Liver (tissue), 9 donors: Measurements from ENCODE around the gene ARTN. TPM values are rescaled to one million over a fixed set of nuclear protein-coding genes. Genes with fewer than 3 reads are reported as not detected.

Experiments used
- DNase-seq: peaks from one replicate; pipeline ENCODE4 v3.0.0-alpha.2; 2017; ENCODE audit warnings: low spot score
- H3K27ac ChIP-seq, 2 donors: one replicate each; pipeline ENCODE4 v1.7.0; 2013; ENCODE audit warnings: inconsistent platforms in 2 of 2, low read length in 2 of 2, control low read depth in 1 of 2, low read depth in 1 of 2, mild to moderate bottlenecking in 1 of 2
- H3K27me3 ChIP-seq, 4 donors: one replicate each; pipeline versions ENCODE4 v1.6.1 to v1.7.0; 2013; ENCODE audit warnings: low read length in 3 of 4, inconsistent platforms in 1 of 4, mild to moderate bottlenecking in 1 of 4, moderate library complexity in 1 of 4; ENCODE audit not compliant: control insufficient read depth in 4 of 4, insufficient read depth in 4 of 4
- H3K36me3 ChIP-seq, 4 donors: one replicate each; pipeline versions ENCODE4 v1.6.1 to v1.7.0; 2013; ENCODE audit warnings: low read length in 3 of 4, mild to moderate bottlenecking in 3 of 4, low read depth in 1 of 4, moderate library complexity in 1 of 4; ENCODE audit not compliant: control insufficient read depth in 4 of 4, insufficient read depth in 3 of 4
- H3K4me1 ChIP-seq, 4 donors: one replicate each; pipeline versions ENCODE4 v1.6.1 to v1.7.0; 2013; ENCODE audit warnings: low read length in 3 of 4, mild to moderate bottlenecking in 3 of 4, moderate library complexity in 1 of 4; ENCODE audit not compliant: control insufficient read depth in 4 of 4, insufficient read depth in 4 of 4
- H3K4me3 ChIP-seq, 3 donors: one replicate each; pipeline versions ENCODE4 v1.6.1 to v1.7.0; 2013; ENCODE audit warnings: low read length in 3 of 3, control low read depth in 1 of 3, low read depth in 1 of 3, mild to moderate bottlenecking in 1 of 3
- H3K9ac ChIP-seq, 2 donors: one replicate each; pipeline ENCODE4 v1.7.0; 2013; ENCODE audit warnings: low read length in 2 of 2, mild to moderate bottlenecking in 2 of 2, moderate library complexity in 2 of 2, control low read depth in 1 of 2, low read depth in 1 of 2
- H3K9me3 ChIP-seq, 4 donors: one replicate each; pipeline versions ENCODE4 v1.6.1 to v1.7.0; 2013; ENCODE audit warnings: low read length in 3 of 4; ENCODE audit not compliant: control insufficient read depth in 4 of 4
- ATF3 ChIP-seq: IDR thresholded peaks from 2 replicates; pipeline ENCODE4 v1.6.1; 2016; ENCODE audit warnings: antibody characterized with exemption
- CTCF ChIP-seq: fragments of 150-350 bp; IDR thresholded peaks from 2 replicates; pipeline ENCODE4 v1.5.1; 2017; ENCODE audit warnings: improper control_type of control experiment, low read depth, low read length; ENCODE audit not compliant: missing input control
- EGR1 ChIP-seq, 2 donors: IDR thresholded peaks; 2 replicates each; pipeline ENCODE4 v1.6.1; 2016 to 2018; ENCODE audit warnings: antibody characterized with exemption in 2 of 2, low read depth in 2 of 2
- FOXA1 ChIP-seq: IDR thresholded peaks from 2 replicates; pipeline ENCODE4 v1.6.1; 2016; ENCODE audit warnings: antibody characterized with exemption
- FOXA2 ChIP-seq: IDR thresholded peaks from 2 replicates; pipeline ENCODE4 v1.6.1; 2016; ENCODE audit warnings: antibody characterized with exemption
- GABPA ChIP-seq, 2 donors: IDR thresholded peaks in 1 of 2; conservative IDR thresholded peaks in 1 of 2; 2 replicates each; pipeline ENCODE4 v1.6.1; 2016; ENCODE audit warnings: antibody characterized with exemption in 2 of 2, mild to moderate bottlenecking in 1 of 2, moderate library complexity in 1 of 2
- HNF4A ChIP-seq, 2 donors: conservative IDR thresholded peaks; 2 replicates each; pipeline ENCODE4 v1.6.1; 2016; ENCODE audit warnings: antibody characterized with exemption in 2 of 2, mild to moderate bottlenecking in 2 of 2
- HNF4G ChIP-seq: IDR thresholded peaks from 2 replicates; pipeline ENCODE4 v1.6.1; 2016; ENCODE audit warnings: antibody characterized with exemption
- JUND ChIP-seq, 2 donors: IDR thresholded peaks; 2 replicates each; pipeline ENCODE4 v1.6.1; 2016; ENCODE audit warnings: antibody characterized with exemption in 2 of 2
- MAX ChIP-seq: IDR thresholded peaks from 2 replicates; pipeline ENCODE4 v1.6.1; 2016; ENCODE audit warnings: antibody characterized with exemption
- NR2F2 ChIP-seq: IDR thresholded peaks from 2 replicates; pipeline ENCODE4 v1.6.1; 2016; ENCODE audit warnings: antibody characterized with exemption
- RAD21 ChIP-seq, 2 donors: IDR thresholded peaks; 2 replicates each; pipeline ENCODE4 v1.6.1; 2016; ENCODE audit warnings: antibody characterized with exemption in 2 of 2, mild to moderate bottlenecking in 2 of 2
- REST ChIP-seq: IDR thresholded peaks from 2 replicates; pipeline ENCODE4 v1.6.1; 2016; ENCODE audit warnings: antibody characterized with exemption, mild to moderate bottlenecking
- RXRA ChIP-seq, 2 donors: IDR thresholded peaks; 2 replicates each; pipeline ENCODE4 v1.6.1; 2017 to 2018; ENCODE audit warnings: antibody characterized with exemption in 2 of 2, mild to moderate bottlenecking in 1 of 2
- SP1 ChIP-seq: IDR thresholded peaks from 2 replicates; pipeline ENCODE4 v1.6.1; 2018; ENCODE audit warnings: antibody characterized with exemption, mild to moderate bottlenecking
- TAF1 ChIP-seq: conservative IDR thresholded peaks from 2 replicates; pipeline ENCODE4 v1.6.1; 2016; ENCODE audit warnings: antibody characterized with exemption, mild to moderate bottlenecking
- YY1 ChIP-seq: IDR thresholded peaks from 2 replicates; pipeline ENCODE4 v1.6.1; 2016; ENCODE audit warnings: antibody characterized with exemption, mild to moderate bottlenecking
- ZBTB33 ChIP-seq: IDR thresholded peaks from 2 replicates; pipeline ENCODE4 v1.6.1; 2016; ENCODE audit warnings: antibody characterized with exemption
- WGBS: extraction: QIAGEN DNeasy Blood & Tissue Kit; methylation state at CpG from one replicate; pipeline ENCODE4 v1.1.7; 2013; 5-methylcytosine and 5-hydroxymethylcytosine counted together
- polyA plus RNA-seq, 2 donors: library from polyadenylated mRNA; stranded (reverse) in 1 of 2; unstranded in 1 of 2; fragments of 200-250 nt in 1 of 2; fragments of >200 nt in 1 of 2; fragmentation: Nextera tagmentation in 1 of 2; extraction: Ambion mirVana in 1 of 2; gene quantifications; one replicate each; pipeline versions ENCODE4 v1.2.1 to v1.2.3, GENCODE V29; 2013 to 2015
- total RNA-seq, 2 donors: library from RNA; depleted of rRNA; stranded (reverse); fragments of >200 nt; gene quantifications; one replicate each; pipeline ENCODE4 v1.2.3, GENCODE V29; 2014
- donor health status: healthy.
- donor health status: healthy.
- donor health status: healthy.
- donor health status: healthy.
- donor health status: healthy.

The ARTN gene
- total and polyA plus RNA-seq, 4 donors: 0.05 to 0.08 TPM; not detected in 2

- DNase-seq: no peak
- 70% methylated on average over 6 of the region's 6 CpGs for WGBS
- Histone ChIP-seq H3K36me3 (peaks cover 0 to 4% (median 0%) of the 10 kb centered on the region in 4 donors), H3K9ac (no peak overlapping the region), H3K9me3 (no peaks in the 10 kb centered on the region), H3K27me3 (no peaks in the 10 kb centered on the region), H3K27ac (no peak overlapping the region), H3K4me3 (no peak overlapping the region), H3K4me1 (peaks cover 0 to 8% (median 6%) of the 10 kb centered on the region in 4 donors)
- no peak for TF ChIP-seq FOXA2
- no peak for TF ChIP-seq TAF1
- no peak for TF ChIP-seq MAX
- no peak for TF ChIP-seq ZBTB33
- TF ChIP-seq YY1: no peak
- no peak for TF ChIP-seq NR2F2
- no peak for TF ChIP-seq FOXA1
- TF ChIP-seq RAD21 (IDR thresholded peaks at IDR 0.05): no peak
- TF ChIP-seq HNF4A (conservative IDR thresholded peaks at IDR 0.05): no peak
- no peak for TF ChIP-seq ATF3
- no peak for TF ChIP-seq EGR1 (IDR thresholded peaks at IDR 0.05; ENCODE audit: low read depth in 2 of 2)
- TF ChIP-seq REST: no peak
- TF ChIP-seq GABPA (IDR thresholded peaks at IDR 0.05 in 1 of 2, conservative IDR thresholded peaks at IDR 0.05 in 1 of 2): no peak
- TF ChIP-seq HNF4G: no peak
- no peak for TF ChIP-seq RXRA (IDR thresholded peaks at IDR 0.05)
- no peak for TF ChIP-seq JUND (IDR thresholded peaks at IDR 0.05)
- TF ChIP-seq SP1: no peak
- TF ChIP-seq CTCF: no peak
These were observed 53.1 kb downstream of the ARTN start for GRCh38 chr1:43986712-43987111.

Other genes with a start within 250 kb of the ARTN start
- gene ST3GAL3, start 226.3 kb upstream of the ARTN start, total RNA-seq: 10 to 100 TPM; 11.3 to 11.4 TPM
- gene ST3GAL3, start 226.3 kb upstream of the ARTN start, polyA plus RNA-seq: 1 to 10 TPM; 4.9 to 5.0 TPM
- gene IPO13, start 13.1 kb downstream of the ARTN start, total RNA-seq: 10 to 100 TPM in 1 of 2 donors, 1 to 10 TPM in 1; 9.1 to 15.1 TPM
- gene IPO13, start 13.1 kb downstream of the ARTN start, polyA plus RNA-seq: 10 to 100 TPM in 1 of 2 donors, 1 to 10 TPM in 1; 8.6 to 12.0 TPM
- 10 to 100 TPM in 1 of 2 donors, 1 to 10 TPM in 1; 9.3 to 20.9 TPM for gene DPH2, start 36.2 kb downstream of the ARTN start, total RNA-seq
- 10 to 100 TPM; 13.0 to 17.7 TPM for gene DPH2, start 36.2 kb downstream of the ARTN start, polyA plus RNA-seq
- gene ATP6V0B, start 41.2 kb downstream of the ARTN start, total RNA-seq: 10 to 100 TPM; 69.5 to 99.5 TPM
- 100 to 1,000 TPM; 158 to 277 TPM for gene ATP6V0B, start 41.2 kb downstream of the ARTN start, polyA plus RNA-seq
- 10 to 100 TPM; 12.8 to 19.4 TPM for gene B4GALT2, start 45.4 kb downstream of the ARTN start, total RNA-seq
- 10 to 100 TPM in 1 of 2 donors, 1 to 10 TPM in 1; 2.9 to 31.5 TPM for gene B4GALT2, start 45.4 kb downstream of the ARTN start, polyA plus RNA-seq
- gene CCDC24, start 57.8 kb downstream of the ARTN start, total RNA-seq: 1 to 10 TPM in 1 of 2 donors, under 1 TPM in 1; 0.92 to 4.2 TPM
- gene CCDC24, start 57.8 kb downstream of the ARTN start, polyA plus RNA-seq: 1 to 10 TPM; 2.2 to 2.5 TPM
- gene SLC6A9, start 97.7 kb downstream of the ARTN start, total RNA-seq: 10 to 100 TPM in 1 of 2 donors, 1 to 10 TPM in 1; 1.0 to 47.7 TPM
- gene SLC6A9, start 97.7 kb downstream of the ARTN start, polyA plus RNA-seq: 1 to 10 TPM in 1 of 2 donors, under 1 TPM in 1; 0.57 to 6.1 TPM
- gene KLF17, start 185.0 kb downstream of the ARTN start, total RNA-seq: not detected
- gene KLF17, start 185.0 kb downstream of the ARTN start, polyA plus RNA-seq: not detected
- gene KLF18, start 207.8 kb downstream of the ARTN start, total RNA-seq: not detected
- not detected for gene KLF18, start 207.8 kb downstream of the ARTN start, polyA plus RNA-seq